T-helper 2 cell treated with Interferon-gamma antibody and Interleukin-4, amounts not matched to agents 100 ng/mL and 5 ng/mL, for 36 hours (primary cell): ENCODE measurements around the gene MCM9. TPM values are rescaled to one million over a fixed set of nuclear protein-coding genes. Genes with fewer than 3 reads are reported as not detected.
"Not testable (repeated sequence)": the region's sequence is repeated elsewhere in the genome, so short reads cannot be mapped to it uniquely, and the experiment has no call there.

ENCODE experiments used
- intact Hi-C: fragments of 100-400 bp; cut with micrococcal nuclease; formaldehyde crosslinking; loops from one replicate; pipeline ENCODE4 v1.15.1; 2023
- total RNA-seq: library from RNA; stranded (reverse); gene quantifications from 2 replicates; pipeline ENCODE4 v1.2.3, GENCODE V29; 2022

The MCM9 gene
- total RNA-seq, 1 donor from 2014 or later, result 18.3 TPM

DNA sequence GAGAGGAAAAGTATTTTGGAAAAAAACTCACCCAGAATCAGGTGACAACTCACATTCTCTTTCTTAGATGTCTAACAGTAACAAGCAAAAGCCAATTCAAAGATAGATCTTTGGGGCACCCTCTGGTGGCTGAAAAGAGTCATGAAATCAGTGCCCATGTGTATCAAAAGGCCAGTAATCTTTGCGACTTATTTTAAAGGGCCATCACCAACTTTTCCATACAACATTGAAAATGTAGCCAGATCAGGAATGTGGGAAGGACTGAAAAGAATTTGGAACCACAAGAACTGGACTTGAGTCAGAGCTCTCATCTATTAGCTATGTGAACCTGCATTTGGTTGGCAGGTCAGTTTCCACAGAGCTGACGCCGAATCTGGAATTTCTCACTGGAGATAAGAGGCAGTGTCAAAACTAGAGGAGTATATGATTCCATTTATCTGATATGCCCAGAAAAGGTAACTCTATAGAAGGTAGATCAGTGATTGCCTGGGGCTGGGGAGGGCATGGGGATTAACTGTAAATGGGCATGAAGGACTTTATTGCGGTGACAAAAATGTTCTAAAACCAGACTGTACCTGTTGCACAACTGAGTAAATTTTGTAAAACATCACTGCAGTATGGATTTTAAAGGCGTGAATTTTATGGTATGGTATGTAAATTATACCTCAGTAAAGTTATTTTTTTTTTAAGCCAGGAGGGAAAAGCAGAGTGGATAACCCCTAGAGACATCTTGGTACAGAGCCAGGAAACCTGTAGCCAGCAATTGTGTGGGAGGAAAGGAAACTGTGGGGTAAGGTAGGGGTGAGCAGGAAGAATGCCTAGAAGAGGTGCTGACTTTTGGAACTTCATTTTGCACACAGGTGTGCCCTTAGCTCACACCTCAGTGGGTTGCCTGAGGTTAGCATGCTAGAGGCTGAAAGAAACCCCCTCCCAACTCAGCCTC, 158.1 kb downstream of the MCM9 start:
- intact Hi-C loops, result loop anchor here (1.0 to 2.0 kb wide), 5 partner anchors 23 to 494 kb away; partner anchors contain the start of gene CEP85L

- intact Hi-C loops, result no loop called here
Observed at GRCh38 chr6:118775381-118775780, 159.6 kb downstream of the MCM9 start.

DNA sequence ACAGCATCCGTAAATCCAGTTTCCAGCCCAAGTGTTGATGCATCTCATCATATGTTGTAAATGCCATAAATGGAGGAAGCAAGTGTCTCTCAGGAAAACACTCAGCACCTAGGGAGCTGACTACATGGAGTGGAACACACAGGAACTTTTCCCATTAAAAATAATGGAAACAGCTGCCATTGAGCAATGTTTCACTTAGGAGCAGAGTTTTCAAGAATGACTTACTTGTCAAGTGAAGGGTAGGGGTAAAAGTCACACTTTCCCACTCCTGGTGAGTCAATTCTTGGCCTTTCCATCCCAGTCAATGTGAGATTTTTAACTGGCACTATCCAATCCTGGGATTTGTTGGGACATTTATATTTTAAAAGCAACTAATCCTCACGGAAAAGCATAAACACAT, 160.4 kb downstream of the MCM9 start:
- intact Hi-C loops, result no loop called here

- intact Hi-C loops, result no loop called here
Observed at GRCh38 chr6:118772886-118773285, 162.1 kb downstream of the MCM9 start.

DNA sequence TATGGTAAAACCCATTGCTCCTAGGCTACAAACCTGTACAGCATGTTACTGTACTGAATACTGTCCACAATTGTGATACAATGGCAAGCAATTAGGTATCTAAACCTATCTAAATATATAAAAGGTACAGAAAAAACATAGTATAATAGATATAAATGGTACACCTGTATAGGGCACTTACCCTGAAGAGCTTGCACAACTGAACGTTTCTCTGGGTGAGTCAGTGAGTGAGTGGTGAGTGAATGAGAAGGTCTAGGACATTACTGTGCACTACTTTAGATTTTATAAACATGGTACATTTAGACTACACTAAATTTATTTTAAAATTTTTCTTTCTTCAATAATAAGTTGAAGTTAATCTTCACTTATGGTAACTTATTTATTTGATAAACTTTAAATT, 163.7 kb downstream of the MCM9 start:
- intact Hi-C loops, result no loop called here

GRCh38 chr6:118770835-118771234, 164.1 kb downstream of the MCM9 start:
- intact Hi-C loops, result no loop called here

- intact Hi-C loops, result no loop called here
Observed at GRCh38 chr6:118770112-118770788, 164.7 kb downstream of the MCM9 start.

DNA sequence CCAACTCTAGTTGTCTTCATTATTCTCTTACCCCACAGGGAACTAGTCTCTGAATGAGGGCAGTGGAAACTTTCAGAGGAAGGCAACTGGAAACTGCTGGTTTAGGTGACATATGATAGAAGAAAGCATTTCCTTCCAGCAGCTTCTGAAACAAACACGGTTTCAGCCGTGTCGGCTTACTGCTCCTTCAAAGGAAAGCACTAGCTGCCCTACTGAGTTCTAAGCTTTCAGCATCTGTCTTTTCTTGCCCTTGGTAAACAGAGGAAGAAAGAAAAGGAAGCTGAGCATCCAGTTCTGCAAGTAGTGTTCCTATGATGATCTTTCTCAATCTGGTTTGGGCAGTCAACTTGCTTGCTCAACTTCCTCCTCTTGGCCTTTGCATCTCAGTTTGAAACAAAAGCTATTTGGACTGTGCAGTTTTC, 166.0 kb downstream of the MCM9 start:
- intact Hi-C loops, result no loop called here

- intact Hi-C loops, result no loop called here
Observed at GRCh38 chr6:118768441-118768840, 166.5 kb downstream of the MCM9 start.

- intact Hi-C loops, result not testable (repeated sequence)
Observed at GRCh38 chr6:118765316-118765715, 169.6 kb downstream of the MCM9 start.

GRCh38 chr6:118764766-118765165, 170.2 kb downstream of the MCM9 start:
- intact Hi-C loops, result no loop called here

Other genes with a start within 250 kb of the MCM9 start
- 43.6 TPM in 2 replicates for gene ASF1A, start 41.0 kb downstream of the MCM9 start, total RNA-seq
- 3.7 and 3.8 TPM in 2 replicates for gene FAM184A, start 143.5 kb upstream of the MCM9 start, total RNA-seq